ENCODE data around the gene STAC3.
"Not testable (repeated sequence)": the region's sequence is repeated elsewhere in the genome, so short reads cannot be mapped to it uniquely, and the experiment has no call there.

The STAC3 gene

GRCh38 chr12:57250956-57251355, at the start of gene STAC3:
Gene STAC3 (minus strand): TSS chr12:57251187. CDS start chr12:57249636, 1,551 bp downstream.
- DNase-seq = no peak

GRCh38 chr12:57299514-57300016, 48.6 kb upstream of the STAC3 start:
- DNase-seq = no peak

GRCh38 chr12:57296291-57296690, 45.3 kb upstream of the STAC3 start:
- DNase-seq = no peak

- DNase-seq = not testable (repeated sequence)
Measured at GRCh38 chr12:57282073-57282472, 31.1 kb upstream of the STAC3 start.

GRCh38 chr12:57280211-57281062, 29.4 kb upstream of the STAC3 start:
- DNase-seq = peak; percentile 67

- no peak for DNase-seq
Measured at GRCh38 chr12:57278465-57279381, 27.7 kb upstream of the STAC3 start.

GRCh38 chr12:57276935-57277563, 26.1 kb upstream of the STAC3 start:
- peak; percentile 7 for DNase-seq

- DNase-seq = not testable (repeated sequence)
Measured at GRCh38 chr12:57276233-57276632, 25.2 kb upstream of the STAC3 start.

GRCh38 chr12:57273516-57273915, 22.5 kb upstream of the STAC3 start:
- no peak for DNase-seq

- DNase-seq = no peak
Measured at GRCh38 chr12:57272337-57273151, 21.6 kb upstream of the STAC3 start.

- DNase-seq = no peak
Measured at GRCh38 chr12:57270966-57271470, 20.0 kb upstream of the STAC3 start.

GRCh38 chr12:57268264-57268663, 17.3 kb upstream of the STAC3 start:
- no peak for DNase-seq

GRCh38 chr12:57266681-57267080, 15.7 kb upstream of the STAC3 start:
- DNase-seq = no peak

GRCh38 chr12:57263096-57263495, 12.1 kb upstream of the STAC3 start:
- no peak for DNase-seq

- DNase-seq = no peak
Measured at GRCh38 chr12:57262126-57262822, 11.3 kb upstream of the STAC3 start.

GRCh38 chr12:57261428-57261865, 10.5 kb upstream of the STAC3 start:
- DNase-seq = no peak

GRCh38 chr12:57260366-57260765, 9.4 kb upstream of the STAC3 start:
- DNase-seq = no peak

GRCh38 chr12:57258977-57259970, 8.3 kb upstream of the STAC3 start:
- DNase-seq = no peak

GRCh38 chr12:57255916-57256315, 4.9 kb upstream of the STAC3 start:
- no peak for DNase-seq

Measured in CD4-positive, alpha-beta T cell treated with Interleukin-12 subunit alpha and Interleukin-12 subunit beta, for 1 hour (primary cell).